A673 (cell line): ENCODE results near the gene SHMT1. TPM values are rescaled to one million over a fixed set of nuclear protein-coding genes. Genes with fewer than 3 reads are reported as not detected.
"Not testable (repeated sequence)": the region's sequence is repeated elsewhere in the genome, so short reads cannot be mapped to it uniquely, and the experiment has no call there.

Source experiments
- BruUV-seq: library from RNA; stranded (reverse); fragments of 400-500 nt; replicated peaks from 2 replicates; lab custom pipeline; 2021; lab: Mats Ljungman, UMichigan
- CTCF ChIA-PET: fragments of 300-600 bp; sonication (Branson Sonifier 250); formaldehyde crosslinking; loops from one replicate; lab custom pipeline; 2022; ENCODE audit warnings: antibody characterized with exemption; lab: Charles Lee
- POLR2A ChIA-PET: fragments of 300-600 bp; sonication (Branson Sonifier 250); formaldehyde crosslinking; loops from one replicate; lab custom pipeline; 2022; ENCODE audit warnings: antibody characterized with exemption; ENCODE audit not compliant: low non-redundant PET; lab: Charles Lee
- DNase-seq: peaks from one replicate; pipeline ENCODE4 v3.0.0-alpha.2; 2015; ENCODE audit warnings: low spot score
- H3K27ac ChIP-seq: fragments of 200-600 bp; sonication (generic); 2 replicates; pipeline ENCODE4 v1.5.1; 2016; ENCODE audit warnings: mixed run types, low read depth, mild to moderate bottlenecking, mixed read lengths, antibody characterized with exemption, low read length; ENCODE audit not compliant: poor library complexity, severe bottlenecking
- H3K27me3 ChIP-seq: fragments of 200-600 bp; sonication (generic); replicated peaks from 2 replicates; pipeline ENCODE4 v1.6.1; 2017; ENCODE audit warnings: mixed run types, low read depth, mild to moderate bottlenecking, mixed read lengths, antibody characterized with exemption, low read length; ENCODE audit not compliant: insufficient read depth, poor library complexity
- H3K36me3 ChIP-seq: fragments of 200-600 bp; sonication (generic); 2 replicates; pipeline ENCODE4 v1.6.1; 2016; ENCODE audit warnings: mixed run types, mild to moderate bottlenecking, mixed read lengths, antibody characterized with exemption, low read length; ENCODE audit not compliant: insufficient read depth, poor library complexity, severe bottlenecking
- H3K4me1 ChIP-seq: fragments of 200-600 bp; sonication (generic); 2 replicates; pipeline ENCODE4 v1.6.1; 2017; ENCODE audit warnings: mixed run types, mild to moderate bottlenecking, mixed read lengths, antibody characterized with exemption, low read length; ENCODE audit not compliant: insufficient read depth, poor library complexity, severe bottlenecking
- H3K4me3 ChIP-seq: fragments of 200-600 bp; sonication (generic); 2 replicates; pipeline ENCODE4 v1.5.1; 2016; ENCODE audit warnings: low read depth, mixed run types, mild to moderate bottlenecking, mixed read lengths, low read length; ENCODE audit not compliant: poor library complexity, severe bottlenecking
- H3K9me3 ChIP-seq: fragments of 200-600 bp; sonication (generic); 2 replicates; pipeline ENCODE4 v1.6.1; 2016; ENCODE audit warnings: mixed run types, low read depth, mild to moderate bottlenecking, mixed read lengths, antibody characterized with exemption, low read length; ENCODE audit not compliant: poor library complexity, severe bottlenecking
- EZH2 ChIP-seq: fragments of 200-600 bp; sonication (generic); IDR thresholded peaks from 2 replicates; pipeline ENCODE4 v1.6.1; 2017; ENCODE audit warnings: borderline replicate concordance, low read depth, mild to moderate bottlenecking, mixed read lengths, antibody characterized with exemption, low read length; ENCODE audit not compliant: poor library complexity, severe bottlenecking
- intact Hi-C: fragments of 100-400 bp; cut with micrococcal nuclease; formaldehyde crosslinking; loops from one replicate; pipeline ENCODE4 v1.10.0; 2022; ENCODE audit not compliant: unreplicated experiment
- total RNA-seq: library from RNA; stranded (reverse); gene quantifications from 2 replicates; pipeline ENCODE4 v1.2.3, GENCODE V29; 2021
- TF ChIP-seq, protein P1 (sequence below): fragments of 300-800, 200-600 bp; sonication (generic); conservative IDR thresholded peaks from 2 replicates; pipeline ENCODE4 v1.5.1; 2017; ENCODE audit warnings: low read depth, mild to moderate bottlenecking, antibody characterized with exemption, low read length, moderate library complexity, mixed read lengths

SHMT1 gene
- total RNA-seq, 1 experiment from 2014 or later: 54.0 TPM

DNA sequence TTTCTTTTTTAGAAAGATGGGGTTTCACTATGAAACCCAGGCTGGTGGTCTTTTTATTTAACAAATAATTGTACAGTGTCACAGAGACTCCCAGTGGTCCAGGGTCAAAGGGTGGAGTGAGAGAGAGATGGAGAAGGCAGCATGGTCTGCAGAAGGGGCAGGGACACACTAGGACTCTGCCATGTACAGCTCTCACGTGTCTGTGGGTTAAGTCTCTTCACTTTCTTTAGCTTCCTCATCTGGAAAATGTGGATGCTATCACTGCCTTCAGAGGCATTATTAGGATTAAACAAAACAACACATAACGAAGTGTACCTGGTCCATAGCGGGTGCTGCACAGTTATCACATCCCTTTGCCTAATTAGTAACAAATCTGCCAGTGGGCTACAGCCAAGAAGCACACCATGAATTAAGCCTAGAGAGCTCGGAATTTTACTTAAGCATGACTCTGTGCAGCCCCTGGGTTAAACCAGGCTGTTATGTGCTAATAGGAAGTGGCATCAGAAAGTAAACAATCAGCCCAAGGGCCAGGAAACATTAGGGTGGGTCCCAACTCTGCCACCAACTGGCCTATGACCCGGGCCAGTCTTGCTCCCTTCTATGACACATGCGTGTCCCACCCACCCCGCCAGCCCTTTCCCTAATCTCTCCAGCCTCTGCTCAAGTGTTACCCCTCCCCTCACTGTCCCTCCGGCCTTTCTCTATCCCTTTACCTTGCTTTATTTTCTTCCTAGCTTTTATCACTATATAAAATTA, 62.4 kb downstream of the SHMT1 start:
- no peak for DNase-seq
- TF ChIP-seq, protein P1, sequence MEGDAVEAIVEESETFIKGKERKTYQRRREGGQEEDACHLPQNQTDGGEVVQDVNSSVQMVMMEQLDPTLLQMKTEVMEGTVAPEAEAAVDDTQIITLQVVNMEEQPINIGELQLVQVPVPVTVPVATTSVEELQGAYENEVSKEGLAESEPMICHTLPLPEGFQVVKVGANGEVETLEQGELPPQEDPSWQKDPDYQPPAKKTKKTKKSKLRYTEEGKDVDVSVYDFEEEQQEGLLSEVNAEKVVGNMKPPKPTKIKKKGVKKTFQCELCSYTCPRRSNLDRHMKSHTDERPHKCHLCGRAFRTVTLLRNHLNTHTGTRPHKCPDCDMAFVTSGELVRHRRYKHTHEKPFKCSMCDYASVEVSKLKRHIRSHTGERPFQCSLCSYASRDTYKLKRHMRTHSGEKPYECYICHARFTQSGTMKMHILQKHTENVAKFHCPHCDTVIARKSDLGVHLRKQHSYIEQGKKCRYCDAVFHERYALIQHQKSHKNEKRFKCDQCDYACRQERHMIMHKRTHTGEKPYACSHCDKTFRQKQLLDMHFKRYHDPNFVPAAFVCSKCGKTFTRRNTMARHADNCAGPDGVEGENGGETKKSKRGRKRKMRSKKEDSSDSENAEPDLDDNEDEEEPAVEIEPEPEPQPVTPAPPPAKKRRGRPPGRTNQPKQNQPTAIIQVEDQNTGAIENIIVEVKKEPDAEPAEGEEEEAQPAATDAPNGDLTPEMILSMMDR: no peak
- TF ChIP-seq EZH2: no peak
- no TSS peak for BruUV-seq
- POLR2A ChIA-PET: interaction anchor here (0.6 kb wide), 1 partner anchor 62 kb away, joined by 4 read pairs; no protein-coding TSS in a partner anchor
- H3K27ac ChIP-seq: no peak overlapping the region
- H3K36me3 ChIP-seq: peaks cover 70% of the 10 kb centered on the region
- no peaks in the 10 kb centered on the region for H3K27me3 ChIP-seq
- intact Hi-C loops: no loop called here
- no peaks in the 10 kb centered on the region for H3K9me3 ChIP-seq
- CTCF ChIA-PET: no interaction called here
- no peak overlapping the region for H3K4me3 ChIP-seq
- H3K4me1 ChIP-seq: no peaks in the 10 kb centered on the region

DNA sequence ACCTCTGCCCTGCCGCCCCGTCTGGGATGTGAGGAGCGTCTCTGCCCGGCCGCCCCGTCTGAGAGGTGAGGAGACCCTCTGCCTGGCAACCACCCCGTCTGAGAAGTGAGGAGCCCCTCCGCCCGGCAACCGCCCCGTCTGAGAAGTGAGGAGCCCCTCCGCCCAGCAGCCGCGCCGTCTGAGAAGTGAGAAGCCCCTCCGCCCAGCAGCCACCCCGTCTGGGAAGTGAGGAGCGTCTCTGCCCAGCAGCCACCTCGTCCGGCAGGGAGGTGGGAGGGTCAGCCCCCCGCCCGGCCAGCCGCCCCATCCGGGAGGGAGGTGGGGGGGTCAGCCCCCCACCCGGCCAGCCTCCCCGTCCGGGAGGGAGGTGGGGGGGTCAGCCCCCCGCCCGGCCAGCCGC, 65.3 kb downstream of the SHMT1 start:
- POLR2A ChIA-PET, BruUV-seq, intact Hi-C loops, H3K27me3 ChIP-seq, H3K4me3 ChIP-seq, H3K9me3 ChIP-seq, CTCF ChIA-PET, H3K4me1 ChIP-seq, DNase-seq, H3K27ac ChIP-seq: not testable (repeated sequence)
- peaks cover 59% of the 10 kb centered on the region for H3K36me3 ChIP-seq

DNA sequence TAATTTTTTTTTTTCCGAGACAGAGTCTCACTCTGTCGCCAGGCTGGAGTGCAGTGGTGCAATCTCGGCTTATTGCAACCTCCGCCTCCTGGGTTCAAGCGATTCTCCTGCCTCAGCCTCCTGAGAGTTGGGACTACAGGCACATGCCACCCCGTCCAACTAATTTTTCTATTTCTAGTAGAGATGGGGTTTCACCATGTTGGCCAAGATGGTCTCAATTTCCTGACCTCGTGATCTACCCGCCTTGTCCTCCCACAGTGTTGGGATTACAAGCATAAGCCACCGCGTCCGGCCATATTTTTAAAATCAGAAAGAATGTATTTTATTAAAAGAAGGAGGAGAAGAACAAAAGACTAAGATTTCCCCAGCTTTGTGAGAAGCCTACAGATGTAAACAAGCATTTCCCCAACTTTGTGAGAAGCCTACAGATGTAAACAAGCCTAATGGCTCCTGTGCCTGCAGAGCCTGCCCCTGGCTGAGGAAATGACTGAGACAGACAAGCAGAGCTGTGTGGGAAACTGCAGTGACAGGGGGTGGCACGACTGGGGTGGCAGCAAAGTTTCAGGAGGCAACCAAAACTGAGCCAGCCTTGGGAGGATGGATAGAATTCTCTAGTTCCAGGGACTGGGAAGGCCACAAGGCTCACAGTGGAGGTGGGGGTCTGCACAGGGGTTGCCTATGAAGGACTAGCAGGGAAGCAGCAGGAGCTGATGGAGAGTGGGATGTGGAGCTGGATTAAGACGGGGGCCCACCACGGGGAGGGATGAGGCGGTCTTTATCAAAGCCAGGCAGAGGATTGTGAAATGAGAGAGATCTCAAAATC, 71.4 kb downstream of the SHMT1 start:
- no peak overlapping the region for H3K27ac ChIP-seq
- DNase-seq: no peak
- intact Hi-C loops: no loop called here
- TF ChIP-seq, protein P1: no peak
- TF ChIP-seq EZH2: no peak
- no peaks in the 10 kb centered on the region for H3K27me3 ChIP-seq
- no TSS peak for BruUV-seq
- H3K4me3 ChIP-seq: no peak overlapping the region
- ChIA-PET CTCF (no interaction called here), POLR2A (no interaction called here)
- peaks cover 67% of the 10 kb centered on the region for H3K36me3 ChIP-seq
- no peaks in the 10 kb centered on the region for H3K4me1 ChIP-seq
- H3K9me3 ChIP-seq: no peaks in the 10 kb centered on the region
